ENCODE data around the gene FRMPD1.

DNA sequence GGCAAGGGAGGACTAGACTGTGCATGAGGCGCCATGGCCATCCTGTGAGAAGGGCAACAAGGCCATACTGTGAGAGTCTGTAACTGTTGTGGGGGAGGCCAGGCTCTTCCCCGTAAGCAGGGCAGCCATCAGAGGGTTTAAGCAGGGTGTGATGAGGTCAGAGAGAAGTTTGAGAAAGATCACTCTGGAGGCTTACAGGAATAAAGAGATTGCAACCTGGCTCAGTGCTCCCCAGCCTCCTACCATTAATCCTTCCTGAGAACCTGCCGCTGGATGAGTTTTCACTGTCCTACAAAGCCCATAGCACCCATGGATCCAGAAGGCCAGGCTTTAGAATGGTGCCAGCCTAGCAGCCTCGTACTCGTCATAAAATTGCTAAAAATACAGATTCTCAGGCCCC lies 88.5 kb downstream of the FRMPD1 start:
- TF ChIP-seq POLR2AphosphoS5 (IDR thresholded peaks at IDR 0.05; ENCODE audit: borderline replicate concordance, low read depth, low read length) (no peak), EZH2 (IDR thresholded peaks at IDR 0.05) (no peak), FOXP2 (optimal IDR thresholded peaks at IDR 0.05; ENCODE audit: control extremely low read depth, extremely low read length, insufficient read depth) (no peak)

Data from SK-N-MC (cell line).